GM19463 (cell line): ENCODE results near the gene MAGED1.
"Not testable (repeated sequence)": the region's sequence is repeated elsewhere in the genome, so short reads cannot be mapped to it uniquely, and the experiment has no call there.

Source experiments
- ATAC-seq: cut with Tn5 transposase; IDR thresholded peaks from one replicate; pipeline ENCODE4 v1.9.1; 2021; ENCODE audit warnings: mild to moderate bottlenecking, moderate library complexity; ENCODE audit not compliant: unreplicated experiment

Gene MAGED1

DNA sequence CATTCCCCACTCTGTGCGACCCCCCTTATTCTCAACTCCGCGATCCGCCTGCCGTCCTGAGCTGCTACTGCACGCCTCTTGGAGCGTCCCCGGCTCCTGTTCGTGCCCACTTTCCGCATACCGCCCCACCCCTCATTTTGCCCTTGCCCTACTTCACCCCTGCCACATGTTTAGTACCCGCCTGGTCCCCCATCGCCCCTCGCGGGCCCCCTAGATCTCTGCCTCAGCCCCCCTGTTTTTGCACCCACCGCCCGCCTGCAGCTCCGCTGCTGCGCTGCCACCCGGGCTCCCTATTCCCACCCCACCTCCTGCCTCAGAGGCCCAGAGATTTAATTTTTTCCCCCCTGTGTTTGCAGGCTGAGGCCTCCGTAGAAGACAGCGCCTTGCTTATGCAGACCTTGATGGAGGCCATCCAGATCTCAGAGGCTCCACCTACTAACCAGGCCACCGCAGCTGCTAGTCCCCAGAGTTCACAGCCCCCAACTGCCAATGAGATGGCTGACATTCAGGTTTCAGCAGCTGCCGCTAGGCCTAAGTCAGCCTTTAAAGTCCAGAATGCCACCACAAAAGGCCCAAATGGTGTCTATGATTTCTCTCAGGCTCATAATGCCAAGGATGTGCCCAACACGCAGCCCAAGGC is 1.4 kb downstream of the MAGED1 start:
- ATAC-seq, result peak; percentile 58

DNA sequence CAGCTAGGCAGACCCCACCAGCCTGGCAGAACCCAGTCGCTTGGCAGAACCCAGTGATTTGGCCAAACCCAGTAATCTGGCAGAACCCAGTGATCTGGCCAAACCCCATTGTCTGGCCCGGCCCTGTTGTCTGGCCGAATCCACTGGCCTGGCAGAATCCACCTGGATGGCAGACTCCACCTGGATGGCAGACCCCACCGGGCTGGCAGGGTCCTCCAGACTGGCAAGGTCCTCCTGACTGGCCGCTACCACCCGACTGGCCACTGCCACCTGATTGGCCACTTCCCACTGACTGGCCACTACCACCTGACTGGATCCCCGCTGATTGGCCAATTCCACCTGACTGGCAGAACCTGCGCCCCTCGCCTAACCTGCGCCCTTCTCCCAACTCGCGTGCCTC is 3.2 kb downstream of the MAGED1 start:
- ATAC-seq, result no peak

DNA sequence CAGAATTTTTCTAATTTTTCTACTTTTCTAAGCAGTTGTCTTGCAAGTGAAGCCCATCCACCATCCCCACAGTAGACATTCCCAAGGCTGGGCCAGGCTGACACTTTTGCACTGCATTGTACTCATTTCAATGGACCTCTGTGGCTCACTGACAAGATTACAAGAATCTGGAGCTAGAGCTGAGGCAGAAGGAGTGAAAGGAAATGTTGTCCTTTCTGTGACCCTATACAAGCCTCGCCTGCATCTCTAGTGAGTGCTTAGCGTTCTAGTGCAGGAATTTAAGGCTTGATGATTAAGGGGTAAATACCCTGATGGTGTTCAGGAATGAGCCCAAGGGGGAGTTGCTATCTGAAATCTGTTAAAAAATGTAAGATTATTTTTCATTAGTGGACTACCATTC is 6.3 kb downstream of the MAGED1 start:
- ATAC-seq, result no peak

DNA sequence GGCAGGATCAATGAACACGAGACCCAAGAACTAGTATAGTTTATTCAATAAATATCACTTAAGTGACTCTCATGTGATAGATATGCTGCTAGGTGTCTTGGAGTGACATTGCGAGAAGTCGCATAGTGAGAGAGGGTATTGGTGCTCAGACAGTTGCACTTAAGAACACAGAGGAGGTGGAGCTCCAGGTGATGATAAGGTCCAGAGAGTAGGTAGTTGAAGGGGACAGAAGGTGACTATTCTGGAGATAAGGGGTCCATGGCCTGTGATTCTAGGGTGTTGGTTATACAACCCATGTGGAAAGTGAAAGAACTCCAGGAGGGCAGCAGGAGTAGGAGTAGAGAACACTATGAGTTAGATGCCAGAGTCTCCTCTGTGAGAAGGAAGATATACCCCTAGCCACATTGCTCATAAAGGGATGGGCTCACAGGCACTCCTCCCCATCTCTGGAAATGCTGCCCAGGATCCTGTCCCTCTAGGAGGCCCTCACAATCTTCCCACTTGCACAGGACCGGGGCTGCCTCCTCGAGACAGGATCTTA is 9.2 kb downstream of the MAGED1 start:
- no peak for ATAC-seq

DNA sequence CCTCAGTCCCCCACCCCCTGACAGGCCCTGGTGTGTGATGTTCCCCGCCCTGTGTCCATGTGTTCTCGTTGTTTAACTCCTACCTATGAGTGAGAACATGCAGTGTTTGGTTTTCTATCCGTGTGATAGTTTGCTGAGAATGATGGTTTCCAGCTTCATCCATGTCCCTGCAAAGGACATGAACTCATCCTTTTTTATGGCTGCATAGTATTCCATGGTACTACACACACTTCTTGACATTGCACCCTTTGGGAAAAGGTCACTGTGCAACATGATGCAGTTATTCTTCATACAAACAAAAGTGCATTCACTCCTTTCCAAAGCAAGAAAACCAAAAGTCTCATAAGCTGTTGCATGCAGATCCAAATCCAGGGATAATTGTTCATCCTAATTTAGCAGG is 11.7 kb downstream of the MAGED1 start:
- ATAC-seq, result not testable (repeated sequence)

DNA sequence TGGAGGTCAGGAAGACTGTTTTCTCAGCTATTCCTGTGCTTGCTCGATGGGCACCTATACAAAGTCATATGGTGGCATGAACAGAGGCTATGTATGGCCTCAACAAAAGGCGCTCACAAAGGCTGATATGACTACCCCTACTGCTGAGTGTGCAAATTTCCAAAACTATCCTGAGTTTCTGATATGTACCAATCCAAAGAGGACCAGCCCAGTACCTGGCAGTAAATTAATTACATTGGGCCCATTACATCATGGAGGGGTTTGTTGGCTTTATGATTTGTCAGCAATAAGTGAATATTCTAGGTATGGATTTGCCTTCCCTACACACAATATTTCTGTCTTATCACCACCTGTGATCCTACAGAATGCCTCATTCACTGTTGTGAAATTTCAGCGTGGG is 12.3 kb downstream of the MAGED1 start:
- ATAC-seq, result no peak

DNA sequence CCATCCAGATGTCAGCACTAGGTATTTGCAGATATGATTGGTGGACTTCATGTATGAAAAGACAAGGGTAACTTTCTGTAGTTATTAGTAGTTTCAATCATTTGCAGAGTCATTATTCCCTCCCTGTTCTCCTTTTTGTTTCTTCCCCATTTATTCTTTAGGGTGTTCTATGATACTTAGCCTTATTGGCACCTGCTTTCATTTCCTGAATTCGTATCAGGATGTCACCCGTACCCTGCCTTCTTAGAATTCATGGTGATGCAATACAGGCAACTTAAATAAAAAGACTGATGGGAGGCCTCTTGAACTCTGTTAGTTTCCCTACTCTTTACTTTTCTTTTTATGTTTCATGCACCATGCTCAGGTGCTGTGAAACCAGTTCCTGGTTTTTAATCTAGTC is 24.2 kb downstream of the MAGED1 start:
- ATAC-seq, result no peak

DNA sequence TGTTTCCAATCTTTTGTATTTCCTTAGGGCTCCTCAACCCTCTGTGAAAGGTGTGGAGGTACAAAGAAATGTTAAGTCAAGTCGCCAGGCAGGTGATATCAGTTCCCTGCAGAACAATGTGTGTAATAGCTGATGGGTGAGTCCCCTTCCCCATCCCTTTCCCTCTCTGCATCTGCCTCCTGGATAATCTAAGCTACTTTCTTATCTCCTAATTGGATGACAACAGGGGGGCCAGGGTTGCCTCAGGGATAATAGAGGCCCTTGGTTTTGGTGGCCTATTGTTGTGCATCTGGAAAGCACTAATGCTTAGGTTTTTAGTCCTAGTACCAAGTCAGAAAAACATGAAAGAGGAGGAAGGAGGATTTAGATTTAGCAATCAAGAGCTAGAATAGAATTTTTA is 29.1 kb downstream of the MAGED1 start:
- no peak for ATAC-seq

DNA sequence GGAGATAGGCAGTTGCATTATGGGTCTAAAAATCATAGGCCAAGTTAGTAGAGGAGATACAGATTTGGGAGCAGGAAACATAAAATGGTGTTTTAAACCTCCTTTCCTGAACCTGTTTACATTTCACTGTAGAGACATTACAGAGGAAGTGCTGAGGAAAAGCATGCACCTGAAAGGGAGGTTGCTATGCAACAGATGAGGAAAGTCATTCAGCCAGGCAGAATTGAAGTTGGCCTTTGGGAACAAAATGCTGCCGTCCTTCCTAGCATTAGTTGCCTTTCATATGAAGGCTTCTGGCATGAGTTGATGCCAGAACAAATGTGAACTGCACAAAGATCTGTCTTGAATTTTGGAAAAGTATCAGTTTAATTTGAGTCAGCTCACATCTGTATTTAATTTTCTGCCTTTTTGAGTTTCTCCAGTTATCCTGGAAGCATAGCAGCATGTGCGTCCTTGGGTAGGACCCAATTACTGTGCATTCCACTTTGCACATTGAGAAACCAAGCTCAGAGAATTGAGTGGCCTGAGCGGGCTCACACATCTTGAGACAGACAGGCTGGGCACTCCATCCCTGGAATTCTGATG is 38.2 kb downstream of the MAGED1 start:
- no peak for ATAC-seq
